ENCODE results near the gene CA6. TPM values are rescaled to one million over a fixed set of nuclear protein-coding genes. Genes with fewer than 3 reads are reported as not detected.

CA6 gene
- total RNA-seq, 1 experiment from 2014 or later: 0.11 TPM

- no peak for TF ChIP-seq ARID4B (CRISPR knock-in tag; IDR thresholded peaks at IDR 0.05; ENCODE audit: borderline replicate concordance)
- no peak for TF ChIP-seq ZNF416 (CRISPR knock-in tag; IDR thresholded peaks at IDR 0.05)
- TF ChIP-seq NFATC4 (CRISPR knock-in tag; IDR thresholded peaks at IDR 0.05): no peak
- TF ChIP-seq SMAD4 (CRISPR knock-in tag; IDR thresholded peaks at IDR 0.05): no peak
- TF ChIP-seq ZNF425 (CRISPR knock-in tag; conservative IDR thresholded peaks at IDR 0.05): no peak
- no peak for TF ChIP-seq SP1 (CRISPR knock-in tag; conservative IDR thresholded peaks at IDR 0.05)
- no peak for TF ChIP-seq TP53 (CRISPR knock-in tag; IDR thresholded peaks at IDR 0.05)
- TF ChIP-seq SMAD3 (CRISPR knock-in tag; IDR thresholded peaks at IDR 0.05; ENCODE audit: borderline replicate concordance): no peak
These were observed 43.4 kb downstream of the CA6 start (continued) for GRCh38 chr1:8989061-8989460.

GRCh38 chr1:8989821-8990220 lies 44.2 kb downstream of the CA6 start:
- Mint-ChIP-seq H3K4me3 (no peak overlapping the region), H3K36me3 (peaks cover 8% of the 10 kb centered on the region), H3K4me1 (0 out of 2 replicates have a peak, but pooled peaks cover 2% of the 10 kb centered on the region), H3K27ac (no peak overlapping the region; the same call in 1 of the 2 replicates), H3K9me3 (peaks cover 11% of the 10 kb centered on the region), H3K27me3 (ENCODE audit: low read depth) (no peaks in the 10 kb centered on the region)
- ATAC-seq: no peak
- POLR2A ChIA-PET: interaction anchor here (0.6 kb wide), 1 partner anchor 124 kb away, joined by 3 read pairs; no protein-coding TSS in a partner anchor
- CTCF ChIA-PET: interaction anchor here (1.1 to 6.1 kb wide), 4 partner anchors 15 to 72 kb away, joined by 3 to 50 read pairs (median 24); no protein-coding TSS in a partner anchor
- no peak for DNase-seq (ENCODE audit: low spot score)
- TF ChIP-seq ZNF425 (CRISPR knock-in tag; conservative IDR thresholded peaks at IDR 0.05): no peak
- no peak for TF ChIP-seq FOXP4 (CRISPR knock-in tag; IDR thresholded peaks at IDR 0.05)
- no peak for TF ChIP-seq NR2C2 (CRISPR knock-in tag; IDR thresholded peaks at IDR 0.05)
- TF ChIP-seq OVOL2 (CRISPR knock-in tag; IDR thresholded peaks at IDR 0.05; ENCODE audit: borderline replicate concordance): no peak
- no peak for TF ChIP-seq ESRRA (CRISPR knock-in tag; IDR thresholded peaks at IDR 0.05; ENCODE audit: borderline replicate concordance)
- no peak for TF ChIP-seq ETV6 (CRISPR knock-in tag; IDR thresholded peaks at IDR 0.05)
- TF ChIP-seq FOXP1 (CRISPR knock-in tag; IDR thresholded peaks at IDR 0.05; ENCODE audit: borderline replicate concordance): no peak
- no peak for TF ChIP-seq NFYB (CRISPR knock-in tag; conservative IDR thresholded peaks at IDR 0.05; ENCODE audit: low read depth)
- no peak for TF ChIP-seq KAT7 (CRISPR knock-in tag; IDR thresholded peaks at IDR 0.05; ENCODE audit: borderline replicate concordance)
- TF ChIP-seq NFE2L1 (CRISPR knock-in tag; IDR thresholded peaks at IDR 0.05): no peak
- TF ChIP-seq ELF4 (CRISPR knock-in tag; IDR thresholded peaks at IDR 0.05; ENCODE audit: low read depth): no peak
- TF ChIP-seq ZNF263 (CRISPR knock-in tag; IDR thresholded peaks at IDR 0.05; ENCODE audit: low read depth): no peak
- no peak for TF ChIP-seq TCF7 (CRISPR knock-in tag; IDR thresholded peaks at IDR 0.05; ENCODE audit: low read depth)
- TF ChIP-seq RORB (CRISPR knock-in tag; IDR thresholded peaks at IDR 0.05): no peak
- no peak for TF ChIP-seq ATF2 (CRISPR knock-in tag; IDR thresholded peaks at IDR 0.05; ENCODE audit: borderline replicate concordance, low read depth)
- no peak for TF ChIP-seq MAX (CRISPR knock-in tag; IDR thresholded peaks at IDR 0.05)
- TF ChIP-seq MXD4 (CRISPR knock-in tag; IDR thresholded peaks at IDR 0.05; ENCODE audit: borderline replicate concordance): no peak

Data from WTC11 (cell line).